ENCODE data around the gene LMNA. TPM values are rescaled to one million over a fixed set of nuclear protein-coding genes. Genes with fewer than 3 reads are reported as not detected.

LMNA gene
- total RNA-seq, 6 experiments from 2014 or later, result 79.4 to 129 (median 98.8) TPM

DNA sequence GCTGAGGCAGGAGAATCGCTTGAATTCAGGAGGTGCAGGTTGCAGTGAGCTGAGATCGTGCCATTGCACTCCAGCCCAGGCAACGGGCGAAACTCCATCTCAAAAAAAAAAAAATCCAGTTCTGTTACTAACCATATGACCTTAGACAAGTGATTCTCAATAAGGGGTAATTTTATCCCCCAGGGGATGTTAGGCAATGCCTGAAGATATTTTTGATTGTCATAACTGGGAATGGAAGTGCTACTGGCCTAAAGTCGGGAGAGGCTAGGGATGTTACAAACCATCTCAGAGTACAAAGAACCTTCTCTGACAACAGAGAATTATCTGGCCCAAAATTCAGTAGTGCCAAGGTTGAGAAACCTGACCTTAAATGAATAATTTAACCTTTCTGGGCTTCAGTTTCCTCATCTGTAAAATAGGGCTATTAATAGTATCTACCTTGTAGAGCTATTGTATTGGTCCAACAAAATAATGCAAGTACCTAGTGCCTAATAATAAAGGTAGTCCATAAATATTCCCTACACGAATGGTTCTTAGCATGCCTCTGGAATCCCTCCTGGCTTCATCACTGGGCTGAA is 5.8 kb upstream of the LMNA start:
- H3K9me3 ChIP-seq, result no peaks in the 10 kb centered on the region
- TF ChIP-seq CTCF (IDR thresholded peaks at IDR 0.05), result no peak
- no peak for TF ChIP-seq POLR2A (IDR thresholded peaks at IDR 0.05)
- DNase-seq (no peak), ATAC-seq (no peak)
- H3K4me3 ChIP-seq, result no peak overlapping the region
- peaks cover 0 to 7% (median 3%) of the 10 kb centered on the region in 4 donors for H3K4me1 ChIP-seq
- 84% methylated on average over 5 of the region's 6 CpGs for WGBS (ENCODE audit: insufficient coverage, low coverage, low lambda C conversion rate, missing lambda C conversion rate)
- no peaks in the 10 kb centered on the region for H3K36me3 ChIP-seq
- no peak overlapping the region for H3K27ac ChIP-seq
- no peaks in the 10 kb centered on the region for H3K27me3 ChIP-seq
- intact Hi-C loops (cut with DNase I), result no loop called here

GRCh38 chr1:156110252-156110651 is 4.3 kb upstream of the LMNA start:
- H3K9me3 ChIP-seq, result no peaks in the 10 kb centered on the region
- H3K4me1 ChIP-seq, result peaks cover 0 to 10% (median 3%) of the 10 kb centered on the region in 4 donors
- WGBS (ENCODE audit: insufficient coverage, low coverage, low lambda C conversion rate, missing lambda C conversion rate), result 40% methylated on average over 1 of the region's 2 CpGs
- H3K36me3 ChIP-seq, result no peaks in the 10 kb centered on the region
- H3K4me3 ChIP-seq, result no peak overlapping the region
- no peak overlapping the region for H3K27ac ChIP-seq
- no peak for TF ChIP-seq CTCF (IDR thresholded peaks at IDR 0.05)
- TF ChIP-seq POLR2A (IDR thresholded peaks at IDR 0.05), result no peak
- H3K27me3 ChIP-seq, result no peaks in the 10 kb centered on the region
- ATAC-seq, result no peak
- DNase-seq, result no peak
- intact Hi-C loops (cut with DNase I), result no loop called here

GRCh38 chr1:156111355-156111962 is 3.1 kb upstream of the LMNA start:
- Histone ChIP-seq H3K4me1 (peaks cover 0 to 6% (median under 1%) of the 10 kb centered on the region in 4 donors), H3K27ac (no peak overlapping the region), H3K36me3 (no peaks in the 10 kb centered on the region), H3K9me3 (no peaks in the 10 kb centered on the region), H3K4me3 (no peak overlapping the region), H3K27me3 (no peaks in the 10 kb centered on the region)
- 80% methylated on average over 4 of the region's 4 CpGs for WGBS (ENCODE audit: insufficient coverage, low coverage, low lambda C conversion rate, missing lambda C conversion rate)
- intact Hi-C loops (cut with DNase I), result no loop called here
- DNase-seq (no peak), ATAC-seq (no peak)
- TF ChIP-seq POLR2A (IDR thresholded peaks at IDR 0.05), result no peak

DNA sequence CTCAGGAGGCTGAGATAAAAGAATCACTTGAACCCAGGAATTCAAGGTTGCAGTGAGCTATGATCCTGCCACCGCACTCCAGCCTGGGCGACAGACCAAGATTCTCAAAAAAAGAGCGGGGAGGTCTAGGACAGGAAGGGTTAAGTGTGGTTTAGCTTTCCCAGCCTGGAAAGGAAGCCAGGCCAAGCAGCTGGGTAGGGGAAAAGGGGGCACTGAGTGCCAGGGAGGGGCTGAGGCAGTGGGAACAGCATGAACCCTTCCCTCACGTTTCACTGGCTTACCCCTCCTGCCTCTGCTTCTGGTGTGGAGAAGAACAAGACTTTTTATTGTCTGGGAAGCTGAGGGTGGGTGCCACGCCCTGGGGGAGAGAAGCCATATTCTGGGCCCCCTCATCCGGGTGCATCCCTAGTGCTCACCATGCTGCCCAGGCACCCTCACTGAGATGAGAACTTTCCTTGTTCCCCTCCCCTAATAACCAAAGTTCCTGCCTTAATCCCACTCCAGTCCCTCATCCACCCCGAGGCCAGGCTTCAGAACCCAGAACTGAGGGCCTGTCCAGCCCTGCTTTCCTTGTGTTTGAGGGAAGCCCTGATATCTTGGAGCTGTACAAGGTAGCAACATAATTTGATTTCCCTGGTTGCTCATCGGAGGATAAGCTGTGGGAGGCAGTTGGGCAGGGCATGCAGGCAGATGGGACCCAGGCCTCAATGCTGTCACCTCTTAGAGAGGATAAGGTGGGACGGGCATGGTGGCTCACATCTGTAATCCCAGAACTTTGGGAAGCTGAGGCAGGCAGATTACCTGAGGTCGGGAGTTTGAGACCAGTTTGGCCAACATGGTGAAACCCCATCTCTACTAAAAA is 2.0 kb upstream of the LMNA start:
- no peak for TF ChIP-seq POLR2A (IDR thresholded peaks at IDR 0.05)
- no peak for TF ChIP-seq CTCF (IDR thresholded peaks at IDR 0.05)
- Histone ChIP-seq H3K9me3 (no peaks in the 10 kb centered on the region), H3K27ac (no peak overlapping the region), H3K27me3 (no peaks in the 10 kb centered on the region), H3K4me3 (no peak overlapping the region), H3K36me3 (no peaks in the 10 kb centered on the region), H3K4me1 (peaks cover 0 to 14% (median 6%) of the 10 kb centered on the region in 4 donors)
- DNase-seq (no peak), ATAC-seq (no peak)
- intact Hi-C loops (cut with DNase I), result no loop called here
- 81% methylated on average over 7 of the region's 10 CpGs for WGBS (ENCODE audit: insufficient coverage, low coverage, low lambda C conversion rate, missing lambda C conversion rate)

All from right lobe of liver (tissue), 6 donors.